Activated CD4-positive, alpha-beta T cell treated with anti-CD3 and anti-CD28 coated beads for 4 hours (primary cell): ENCODE measurements around the gene PGBD2.
"Not testable (repeated sequence)": the region's sequence is repeated elsewhere in the genome, so short reads cannot be mapped to it uniquely, and the experiment has no call there.

Experiments used
- DNase-seq, 2 donors: peaks; one replicate each; pipeline ENCODE4 v3.0.0-alpha.2; 2020

Gene PGBD2, protein sequence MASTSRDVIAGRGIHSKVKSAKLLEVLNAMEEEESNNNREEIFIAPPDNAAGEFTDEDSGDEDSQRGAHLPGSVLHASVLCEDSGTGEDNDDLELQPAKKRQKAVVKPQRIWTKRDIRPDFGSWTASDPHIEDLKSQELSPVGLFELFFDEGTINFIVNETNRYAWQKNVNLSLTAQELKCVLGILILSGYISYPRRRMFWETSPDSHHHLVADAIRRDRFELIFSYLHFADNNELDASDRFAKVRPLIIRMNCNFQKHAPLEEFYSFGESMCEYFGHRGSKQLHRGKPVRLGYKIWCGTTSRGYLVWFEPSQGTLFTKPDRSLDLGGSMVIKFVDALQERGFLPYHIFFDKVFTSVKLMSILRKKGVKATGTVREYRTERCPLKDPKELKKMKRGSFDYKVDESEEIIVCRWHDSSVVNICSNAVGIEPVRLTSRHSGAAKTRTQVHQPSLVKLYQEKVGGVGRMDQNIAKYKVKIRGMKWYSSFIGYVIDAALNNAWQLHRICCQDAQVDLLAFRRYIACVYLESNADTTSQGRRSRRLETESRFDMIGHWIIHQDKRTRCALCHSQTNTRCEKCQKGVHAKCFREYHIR

GRCh38 chr1:248906009-248906752, at the start of gene PGBD2:
TSS of gene PGBD2 (plus strand) at chr1:248906235. CDS start at chr1:248913863, 7,628 bp downstream.
- DNase-seq = peak; percentile 94 to 96

DNA sequence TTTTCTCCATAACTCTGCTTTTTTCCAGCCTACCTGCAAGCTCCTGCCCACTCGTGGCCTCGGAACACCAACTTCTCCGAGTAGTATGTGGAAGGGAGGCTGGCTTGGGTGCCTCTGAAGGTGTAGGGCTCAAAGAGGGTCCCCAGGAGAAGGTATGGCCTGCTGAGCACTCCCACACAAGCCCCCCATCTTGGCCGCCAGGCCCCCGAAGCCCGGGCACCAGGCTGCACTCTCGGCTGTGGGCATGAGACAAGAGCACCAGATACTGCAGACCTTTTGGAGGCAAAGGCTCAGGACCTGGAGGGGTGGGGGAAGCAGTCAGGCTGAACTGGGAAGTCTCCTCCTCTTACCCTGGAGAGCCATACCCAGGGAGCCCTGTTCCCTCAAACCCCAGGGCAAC, 48.8 kb upstream of the PGBD2 start:
- no peak for DNase-seq

- no peak for DNase-seq
These were observed 48.3 kb upstream of the PGBD2 start for GRCh38 chr1:248857749-248858095.

- DNase-seq = peak; percentile 15 to 37
These were observed 47.7 kb upstream of the PGBD2 start for GRCh38 chr1:248858096-248858890.

DNA sequence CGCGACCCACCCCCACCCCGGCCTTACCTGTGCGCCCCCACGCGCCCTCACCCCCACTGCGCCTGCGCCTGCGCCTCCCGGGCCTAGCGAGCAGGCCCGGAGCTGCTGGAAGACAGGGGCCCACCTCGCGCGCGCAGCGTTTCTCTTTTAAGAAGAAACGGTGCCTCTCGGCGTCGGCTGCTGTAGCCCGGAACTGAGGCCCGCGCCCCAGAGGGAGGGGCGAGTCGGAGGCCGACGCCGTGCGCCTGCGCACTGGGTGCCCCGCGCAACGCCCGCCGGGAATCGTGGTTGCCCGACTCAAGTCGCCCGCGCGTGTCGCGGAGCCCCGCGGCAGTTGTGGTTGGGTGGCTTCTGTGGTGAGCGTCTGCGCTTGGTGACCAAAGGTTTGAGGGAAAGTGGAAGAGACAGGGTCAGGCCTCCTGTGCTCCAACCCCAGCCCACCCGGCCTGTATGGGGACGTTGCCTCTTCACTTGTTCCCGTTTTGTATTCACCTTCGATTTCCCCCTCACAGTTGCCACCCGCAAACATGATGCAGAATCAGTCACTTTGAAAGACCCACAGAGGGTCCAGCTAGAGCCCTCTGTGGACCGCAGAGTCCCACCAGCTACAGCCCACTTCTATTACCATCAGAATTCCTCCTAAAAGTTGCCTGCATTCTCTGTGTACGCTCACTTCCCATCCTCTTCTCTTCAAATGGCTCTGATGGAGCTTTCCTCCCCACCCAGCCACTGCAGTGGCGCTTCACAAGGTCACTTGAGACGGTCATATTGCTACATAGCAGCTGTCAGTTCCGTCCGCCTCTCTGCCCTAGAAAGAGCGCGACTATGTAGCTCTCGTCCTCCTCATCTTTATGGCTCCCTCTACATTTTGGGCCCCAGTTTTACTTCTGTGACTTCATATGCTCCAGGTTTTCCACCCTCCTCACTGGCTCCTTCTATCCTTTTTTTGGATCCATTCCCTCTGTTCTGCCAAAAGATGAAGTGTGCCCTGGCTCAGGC, 46.8 kb upstream of the PGBD2 start, which contains the start of gene ZNF692:
Gene ZNF692 (minus strand): TSS at position 195 of the 999 bp plus-strand sequence. CDS start 776 bp downstream, outside the sequence.
- peak; percentile 96 to 98 for DNase-seq

- DNase-seq = no peak
These were observed 46.0 kb upstream of the PGBD2 start for GRCh38 chr1:248860007-248860406.

GRCh38 chr1:248861616-248862015, 44.4 kb upstream of the PGBD2 start:
- DNase-seq = no peak

DNA sequence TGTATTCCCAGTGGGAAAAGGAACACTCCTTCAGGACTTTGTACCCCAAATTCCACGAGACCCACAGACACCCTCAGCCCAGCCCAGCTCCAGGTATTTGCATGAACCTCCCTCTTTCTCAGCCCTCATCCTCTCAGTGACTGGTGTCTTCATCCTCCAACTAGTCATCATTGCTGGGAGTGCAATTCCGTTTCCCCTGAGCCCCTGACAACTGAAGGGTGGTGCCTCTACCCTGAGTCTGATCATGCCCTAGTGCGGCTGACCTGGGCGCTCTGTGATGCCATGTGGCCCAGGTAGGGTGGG, 43.4 kb upstream of the PGBD2 start:
- no peak for DNase-seq

DNA sequence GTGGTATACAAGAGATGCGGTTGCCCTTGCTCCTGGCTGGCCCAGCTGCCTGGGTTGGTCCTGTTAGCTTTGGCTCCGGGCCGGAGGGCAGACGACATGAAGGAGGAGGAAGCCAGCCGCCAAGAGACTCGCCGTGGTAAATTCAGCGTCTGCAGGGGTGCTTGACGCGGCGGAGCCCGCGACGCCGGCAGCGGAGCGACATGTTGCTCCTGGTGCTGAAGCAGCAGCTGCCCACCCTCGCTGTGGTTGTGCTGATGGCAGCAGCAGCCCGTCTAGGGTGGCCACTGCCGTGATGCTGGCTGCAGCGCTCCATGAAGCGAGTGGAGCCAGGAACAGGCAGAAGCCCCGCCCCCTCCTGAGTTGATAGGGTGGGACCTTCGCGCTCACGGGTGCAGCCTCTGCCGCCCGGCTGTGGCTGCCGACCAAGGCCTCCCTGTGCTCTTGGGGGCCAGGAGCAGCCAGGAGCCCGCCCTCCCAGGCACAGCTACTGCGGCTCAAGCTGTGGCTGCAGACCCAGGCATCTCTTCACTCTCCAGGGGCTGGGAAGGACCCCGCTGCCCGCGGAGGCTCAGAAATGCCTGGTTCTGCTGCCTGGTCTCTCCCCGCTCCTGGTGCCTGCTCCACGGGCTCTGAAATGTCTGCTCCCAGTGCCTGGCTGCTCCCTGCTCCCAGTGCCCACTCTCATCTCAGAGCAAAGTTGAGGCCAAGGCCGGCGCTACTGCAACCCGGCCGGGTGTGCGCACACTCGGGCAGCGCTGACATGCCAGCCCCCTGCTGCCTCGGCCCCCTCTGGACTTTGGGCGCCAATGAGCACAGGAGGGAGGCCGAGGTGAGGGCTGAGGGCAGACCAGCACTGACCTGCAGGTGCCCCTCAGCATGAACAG, 42.8 kb upstream of the PGBD2 start:
- DNase-seq = peak; percentile 80 to 84

DNA sequence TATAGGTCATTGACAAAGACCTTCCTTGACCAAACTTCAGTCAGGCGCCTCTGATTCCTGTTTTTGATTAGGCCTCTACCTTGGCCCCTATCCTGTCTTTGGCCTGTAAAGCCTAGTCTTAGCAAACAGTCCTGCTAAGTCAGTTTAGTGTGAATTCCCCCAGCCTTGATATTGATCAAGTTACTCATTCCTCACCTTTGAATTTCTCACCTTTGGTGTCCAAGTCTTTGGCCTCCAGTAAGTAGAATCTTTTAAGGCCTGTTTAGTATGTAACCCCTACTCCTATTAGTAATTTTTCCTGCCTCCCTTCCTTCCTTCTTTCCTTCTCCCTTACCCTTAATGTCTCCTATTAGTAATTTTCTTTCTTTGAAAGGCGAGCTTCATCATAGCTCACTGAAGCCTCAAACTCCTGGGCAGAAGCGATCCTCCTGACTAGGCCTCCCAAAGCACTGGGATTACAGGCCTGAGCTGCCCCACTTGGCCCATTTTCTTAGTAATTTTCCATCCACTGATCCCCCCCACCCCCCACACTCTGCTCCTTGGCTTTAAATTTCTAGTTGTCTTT, 34.1 kb upstream of the PGBD2 start:
- no peak for DNase-seq

DNA sequence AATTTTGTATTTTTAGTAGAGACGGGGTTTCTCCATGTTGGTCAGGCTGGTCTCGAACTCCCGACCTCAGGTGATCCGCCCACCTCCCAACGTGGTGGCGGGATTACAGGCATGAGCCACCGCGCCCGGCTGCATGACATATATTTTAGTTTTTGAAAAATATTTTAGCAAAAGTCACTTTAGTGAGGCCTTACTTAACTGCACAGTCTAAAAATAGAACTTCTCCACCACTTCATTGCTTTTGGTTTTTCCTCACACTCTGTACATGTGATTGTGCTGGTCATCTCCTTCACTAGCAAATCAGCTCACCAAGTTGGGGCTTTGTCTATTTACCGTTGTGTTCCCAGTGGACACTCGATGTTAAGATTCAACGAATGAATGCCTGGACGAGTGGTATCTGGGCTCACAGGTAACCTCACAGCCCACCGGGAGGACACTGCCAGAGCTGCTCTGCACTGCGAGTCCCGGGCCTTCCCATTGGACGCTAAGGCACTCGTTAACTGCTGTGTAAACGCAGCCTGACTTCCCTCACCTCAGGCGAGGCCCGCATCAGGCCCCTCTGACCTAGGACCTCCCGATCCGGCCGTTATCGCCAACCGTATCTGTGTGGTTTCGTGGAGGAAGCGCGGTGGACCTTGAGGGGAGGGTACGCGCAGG, 33.2 kb upstream of the PGBD2 start:
- peak; percentile 19 to 39 for DNase-seq

DNA sequence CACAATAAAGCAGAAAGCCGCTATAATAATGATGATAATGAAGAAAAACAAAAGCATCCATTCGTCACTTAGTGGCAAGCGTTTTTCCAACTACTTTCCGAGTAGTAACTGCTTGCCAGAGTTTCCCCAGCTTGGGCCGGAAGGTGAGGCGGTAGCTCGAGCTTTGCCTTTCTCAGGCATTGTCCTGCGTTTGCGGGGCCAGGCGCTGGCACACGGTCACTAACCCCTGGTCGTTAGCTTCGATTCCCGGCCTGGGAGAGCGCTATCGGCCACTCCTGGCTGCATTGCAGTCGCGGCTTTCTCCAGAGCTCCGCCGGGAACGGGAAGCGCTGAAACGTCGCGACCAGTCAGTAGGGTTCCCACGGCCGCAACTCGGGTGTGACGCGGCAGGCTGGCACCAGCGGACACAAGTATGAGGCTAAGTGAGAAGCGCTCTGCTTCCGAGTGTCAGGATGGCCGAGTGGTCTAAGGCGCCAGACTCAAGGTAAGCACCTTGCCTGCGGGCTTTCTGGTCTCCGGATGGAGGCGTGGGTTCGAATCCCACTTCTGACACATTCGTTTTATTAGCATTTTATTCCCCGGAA, 32.5 kb upstream of the PGBD2 start:
- peak; percentile 90 to 93 for DNase-seq

DNA sequence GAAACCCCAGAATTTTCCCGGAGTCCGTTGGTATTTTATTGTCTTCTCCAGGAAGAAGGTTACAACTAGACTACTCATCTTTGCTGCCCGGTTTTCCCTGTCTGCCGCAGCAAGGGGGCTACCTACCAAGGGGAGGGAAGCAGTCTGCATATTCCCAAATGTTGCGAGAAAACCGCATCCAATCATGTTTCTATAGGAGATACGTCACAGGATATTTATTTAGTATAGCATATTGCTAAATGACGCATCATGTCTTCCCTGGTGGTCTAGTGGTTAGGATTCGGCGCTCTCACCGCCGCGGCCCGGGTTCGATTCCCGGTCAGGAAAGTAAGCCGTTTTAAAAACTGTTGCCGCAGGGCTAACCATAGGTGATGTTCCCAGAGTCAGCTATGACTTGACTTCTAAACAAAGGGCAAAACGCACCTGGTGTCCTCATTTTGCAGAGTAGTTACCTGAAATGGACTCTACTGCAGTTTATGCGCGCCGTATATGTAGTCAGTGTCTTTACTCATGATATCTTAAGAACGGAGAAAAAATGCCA, 32.0 kb upstream of the PGBD2 start:
- DNase-seq = peak; percentile 79 to 86

- no peak for DNase-seq
These were observed 24.8 kb upstream of the PGBD2 start for GRCh38 chr1:248881261-248881660.

GRCh38 chr1:248882427-248882826, 23.6 kb upstream of the PGBD2 start:
- DNase-seq = not testable (repeated sequence)

DNA sequence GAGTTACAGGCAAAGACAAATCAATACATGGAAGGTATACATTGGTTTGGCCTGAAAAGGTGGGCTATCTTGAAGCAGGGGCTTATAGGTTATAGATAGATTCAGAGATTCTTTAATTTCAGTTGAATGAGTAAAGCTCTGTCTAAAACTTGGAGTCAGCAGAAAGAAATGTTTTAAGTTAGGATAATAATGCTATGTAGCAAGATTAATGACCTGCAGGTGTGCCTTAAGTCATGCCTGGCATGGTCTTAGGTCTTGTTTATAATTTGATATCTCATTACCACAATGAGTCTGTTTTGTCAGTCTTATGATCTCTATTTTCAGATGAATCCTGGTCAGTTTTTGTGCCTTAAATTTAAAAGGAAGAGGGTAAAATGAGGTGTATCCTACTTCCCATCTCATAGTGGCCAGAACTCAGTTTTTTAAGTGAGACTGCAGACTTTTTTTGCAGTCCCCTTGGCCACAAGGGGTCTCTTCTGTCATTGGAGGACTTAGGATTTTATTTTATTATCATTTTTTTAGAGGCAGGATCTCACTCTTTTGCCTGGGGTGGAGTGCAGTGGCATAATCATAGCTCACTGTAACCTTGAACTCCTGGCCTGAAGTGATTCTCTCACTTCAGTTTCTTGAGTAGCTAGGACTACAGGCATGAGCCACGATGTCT, 21.3 kb upstream of the PGBD2 start:
- no peak for DNase-seq

DNA sequence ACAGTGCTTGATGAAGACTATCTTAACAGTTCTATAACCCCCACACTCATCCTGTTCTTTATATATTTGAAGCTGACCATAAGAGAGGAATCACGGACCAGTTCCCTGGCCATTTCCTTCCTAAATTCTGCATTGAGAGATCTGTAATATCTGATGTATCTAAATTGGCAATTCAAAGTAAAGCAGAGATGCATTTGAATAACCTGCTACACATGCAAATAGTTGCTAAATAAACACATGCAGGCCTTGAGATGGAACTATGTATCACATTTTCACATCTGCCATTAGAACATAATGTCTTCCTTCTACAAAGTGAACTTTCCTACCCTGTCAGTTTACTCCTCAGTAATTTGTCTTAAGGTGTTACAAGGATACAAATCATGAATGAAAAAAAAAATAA, 20.4 kb upstream of the PGBD2 start:
- DNase-seq = no peak

DNA sequence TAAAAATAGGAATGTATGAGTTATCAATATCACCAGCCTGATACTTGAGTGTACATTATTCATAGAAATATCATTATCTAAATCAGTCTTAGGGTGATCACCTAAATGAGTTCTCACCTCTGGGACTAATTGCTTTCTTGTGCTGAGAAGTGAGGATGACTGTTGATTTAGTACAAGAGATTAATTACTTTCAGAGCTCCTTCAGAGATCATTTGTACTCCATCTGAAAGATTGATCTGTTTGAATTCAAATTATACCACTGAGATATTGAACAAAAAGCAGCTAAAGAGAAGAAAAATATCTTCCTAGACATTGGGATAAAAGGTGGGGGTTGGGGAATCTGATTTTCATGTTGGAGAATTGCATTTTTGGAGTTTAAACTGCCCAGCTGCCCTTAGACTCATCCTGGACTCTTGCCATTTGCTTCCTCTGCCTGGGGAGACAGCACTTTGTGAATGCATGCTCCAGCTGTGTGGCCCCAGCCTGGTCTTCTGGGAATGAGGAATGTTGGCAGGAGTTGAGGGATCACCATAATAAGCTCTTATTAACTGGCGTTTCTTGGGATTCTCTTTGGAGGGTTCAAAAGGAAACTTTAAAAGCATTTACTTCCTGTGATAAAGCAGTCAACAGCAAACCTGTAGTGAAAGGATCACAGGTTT, 19.7 kb upstream of the PGBD2 start:
- DNase-seq = no peak
